ENCODE measurements around the gene PYDC1.
"Not testable (repeated sequence)": the region's sequence is repeated elsewhere in the genome, so short reads cannot be mapped to it uniquely, and the experiment has no call there.

PYDC1 gene

DNA sequence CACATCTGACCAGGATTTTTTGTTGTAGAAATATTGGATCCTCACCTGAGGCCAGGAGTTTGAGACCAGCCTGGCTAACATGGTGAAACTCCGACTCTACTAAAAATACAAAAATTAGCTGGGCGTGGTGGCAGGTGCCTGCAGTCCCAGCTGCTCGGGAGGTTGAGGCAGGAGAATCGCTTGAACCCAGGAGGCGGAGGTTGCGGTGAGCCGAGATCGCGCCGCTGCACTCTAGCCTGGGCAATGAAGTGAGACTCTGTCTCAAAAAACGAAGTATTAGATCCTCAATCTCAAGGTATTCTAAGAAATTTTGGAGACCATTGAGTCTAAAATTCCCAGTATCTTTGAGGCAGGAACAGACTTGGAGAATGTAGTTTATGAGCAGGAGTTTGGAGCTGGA, 21.1 kb downstream of the PYDC1 start:
- not testable (repeated sequence) for DNase-seq

- DNase-seq: no peak
Observed at GRCh38 chr16:31194898-31195297, 22.0 kb downstream of the PYDC1 start.

DNA sequence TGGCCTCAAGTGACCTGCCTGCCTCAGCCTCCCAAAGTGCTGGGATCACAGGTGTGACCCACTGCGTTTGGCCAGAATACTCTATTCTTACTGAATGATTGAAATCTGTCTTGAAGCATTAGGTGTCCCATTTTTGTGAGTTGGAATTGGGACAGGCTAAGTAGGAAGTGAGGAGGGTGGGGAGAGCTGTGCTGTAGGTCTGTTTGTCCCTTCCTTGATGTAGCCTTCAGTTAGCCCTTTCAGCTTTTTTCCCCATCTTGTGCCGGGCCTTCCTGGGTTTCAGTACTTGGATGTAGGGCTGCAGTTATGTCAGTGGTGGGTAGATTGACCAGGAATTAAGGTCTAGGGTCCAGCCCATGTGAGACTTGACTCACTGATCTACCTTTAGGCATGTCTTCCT, 23.1 kb downstream of the PYDC1 start:
- DNase-seq: no peak

- DNase-seq: no peak
Observed at GRCh38 chr16:31192856-31193642, 23.9 kb downstream of the PYDC1 start.

DNA sequence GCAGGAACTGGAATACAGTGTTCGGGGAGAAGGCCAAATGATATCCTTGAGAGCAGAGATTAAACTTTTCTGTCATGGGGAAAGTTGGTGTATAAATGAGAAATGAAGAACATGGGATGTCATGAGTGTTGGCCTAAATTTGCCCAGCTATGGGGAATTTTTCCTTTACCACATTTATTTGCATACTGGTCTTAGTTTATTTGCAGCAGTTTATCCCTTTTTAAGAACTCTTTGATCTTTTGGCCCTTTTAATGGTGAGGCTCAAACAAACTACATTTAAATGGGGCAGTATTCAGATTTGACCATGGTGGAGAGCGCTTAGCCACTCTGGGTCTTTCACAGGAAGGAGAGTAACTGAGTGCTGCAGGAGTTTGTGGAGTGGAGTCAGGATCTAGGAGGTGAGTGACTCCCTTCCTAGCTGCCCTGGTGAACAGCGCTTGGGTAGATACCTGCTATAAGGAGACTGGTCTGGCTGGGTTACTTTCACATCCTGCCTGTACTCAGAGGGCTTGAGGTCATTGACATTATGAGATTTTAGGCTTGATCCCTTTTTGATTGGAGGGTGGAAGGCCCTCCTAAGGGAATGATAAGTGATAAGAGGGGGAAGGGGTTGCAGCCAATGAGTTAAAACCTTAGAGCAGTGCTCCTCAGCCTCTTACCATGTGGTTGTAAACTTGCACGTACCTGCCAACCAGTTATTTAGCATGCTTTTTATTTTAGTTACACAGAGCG, 25.1 kb downstream of the PYDC1 start:
- no peak for DNase-seq

- DNase-seq: no peak
Observed at GRCh38 chr16:31190818-31191444, 26.0 kb downstream of the PYDC1 start.

GRCh38 chr16:31190061-31190460, 26.9 kb downstream of the PYDC1 start:
- no peak for DNase-seq

- no peak for DNase-seq
Observed at GRCh38 chr16:31189412-31189778, 27.5 kb downstream of the PYDC1 start.

DNA sequence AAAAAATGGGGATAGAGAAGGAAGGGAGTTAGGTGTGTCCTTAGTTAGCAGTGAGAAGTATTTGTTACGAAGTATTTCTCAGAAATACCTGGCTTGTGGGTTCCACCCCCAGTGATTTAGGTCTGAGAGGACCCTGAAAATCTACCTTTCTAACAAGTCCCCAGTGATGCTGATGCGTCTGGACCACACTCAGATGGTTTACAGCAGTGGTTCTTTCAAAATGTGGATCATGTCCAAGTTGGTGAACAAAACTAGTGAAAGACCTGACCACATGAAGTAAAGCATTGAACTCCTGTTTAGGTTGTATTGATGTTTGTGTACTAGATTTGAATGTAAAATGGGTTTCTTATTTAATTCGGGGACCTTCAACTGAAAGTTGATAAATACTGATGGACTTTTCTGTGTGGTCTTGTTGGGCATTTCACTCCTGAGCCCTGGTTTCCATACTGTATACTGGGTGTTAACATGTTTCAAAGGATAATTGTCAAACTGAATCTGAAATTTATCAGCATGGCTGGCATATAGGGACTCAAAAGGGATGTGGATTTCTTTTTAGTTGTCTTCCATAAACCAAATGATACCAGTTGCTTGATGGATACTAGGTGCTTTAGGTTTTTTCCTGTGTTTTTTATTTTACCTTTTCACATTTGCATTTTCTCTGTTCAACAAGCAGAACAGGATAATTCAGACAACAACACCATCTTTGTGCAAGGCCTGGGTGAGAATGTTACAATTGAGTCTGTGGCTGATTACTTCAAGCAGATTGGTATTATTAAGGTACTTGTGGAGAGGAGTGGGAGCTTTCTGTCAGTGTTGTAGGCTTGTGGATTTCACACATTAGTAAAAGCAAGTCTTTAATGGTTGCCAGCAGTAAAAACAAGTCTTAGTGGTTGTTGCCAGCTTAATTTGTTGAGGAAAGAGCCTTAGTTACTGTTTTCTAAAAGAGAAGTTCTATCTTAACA, 28.2 kb downstream of the PYDC1 start:
- no peak for DNase-seq

DNA sequence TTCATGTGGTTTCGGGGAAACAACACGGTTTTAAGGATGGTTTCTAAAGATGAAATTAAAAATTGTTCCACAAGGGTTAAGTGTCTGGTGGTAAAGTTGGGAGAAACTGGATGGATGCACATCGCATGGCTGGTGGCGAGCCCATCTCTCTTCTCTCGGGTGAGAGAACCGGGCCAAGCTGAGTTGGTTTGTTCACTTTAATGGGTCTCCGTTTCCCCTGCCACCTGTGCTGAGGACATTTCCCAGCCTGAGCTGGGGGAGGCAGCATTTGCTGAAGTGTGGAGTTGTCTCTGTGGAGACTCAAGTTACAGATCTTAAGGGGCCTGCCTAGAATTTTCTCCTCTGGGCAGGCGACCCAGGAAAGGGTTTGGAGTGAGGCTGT, 29.1 kb downstream of the PYDC1 start:
- DNase-seq: no peak

GRCh38 chr16:31186930-31187807, 29.8 kb downstream of the PYDC1 start:
- DNase-seq: no peak

GRCh38 chr16:31186176-31186575, 30.8 kb downstream of the PYDC1 start:
- no peak for DNase-seq

DNA sequence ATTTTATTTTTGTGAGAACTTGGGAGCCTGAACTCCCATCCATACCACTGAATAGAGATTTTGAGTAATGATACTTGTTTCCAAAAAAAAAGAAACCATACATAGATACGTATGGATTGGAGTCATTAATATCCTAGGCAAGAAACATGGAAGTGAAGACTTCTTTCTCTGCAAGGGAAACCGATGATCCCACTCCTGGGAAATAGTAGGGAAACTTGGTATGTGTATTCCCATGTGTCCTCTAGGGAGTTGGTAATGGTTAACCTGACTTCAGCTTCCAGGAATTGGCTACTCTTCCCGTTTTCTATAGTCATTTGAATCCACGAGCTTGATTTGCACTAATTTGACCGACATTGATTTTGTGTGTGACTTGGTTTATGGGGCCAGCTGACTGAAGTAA, 31.6 kb downstream of the PYDC1 start:
- no peak for DNase-seq

GRCh38 chr16:31184888-31185287, 32.0 kb downstream of the PYDC1 start:
- DNase-seq: no peak

DNA sequence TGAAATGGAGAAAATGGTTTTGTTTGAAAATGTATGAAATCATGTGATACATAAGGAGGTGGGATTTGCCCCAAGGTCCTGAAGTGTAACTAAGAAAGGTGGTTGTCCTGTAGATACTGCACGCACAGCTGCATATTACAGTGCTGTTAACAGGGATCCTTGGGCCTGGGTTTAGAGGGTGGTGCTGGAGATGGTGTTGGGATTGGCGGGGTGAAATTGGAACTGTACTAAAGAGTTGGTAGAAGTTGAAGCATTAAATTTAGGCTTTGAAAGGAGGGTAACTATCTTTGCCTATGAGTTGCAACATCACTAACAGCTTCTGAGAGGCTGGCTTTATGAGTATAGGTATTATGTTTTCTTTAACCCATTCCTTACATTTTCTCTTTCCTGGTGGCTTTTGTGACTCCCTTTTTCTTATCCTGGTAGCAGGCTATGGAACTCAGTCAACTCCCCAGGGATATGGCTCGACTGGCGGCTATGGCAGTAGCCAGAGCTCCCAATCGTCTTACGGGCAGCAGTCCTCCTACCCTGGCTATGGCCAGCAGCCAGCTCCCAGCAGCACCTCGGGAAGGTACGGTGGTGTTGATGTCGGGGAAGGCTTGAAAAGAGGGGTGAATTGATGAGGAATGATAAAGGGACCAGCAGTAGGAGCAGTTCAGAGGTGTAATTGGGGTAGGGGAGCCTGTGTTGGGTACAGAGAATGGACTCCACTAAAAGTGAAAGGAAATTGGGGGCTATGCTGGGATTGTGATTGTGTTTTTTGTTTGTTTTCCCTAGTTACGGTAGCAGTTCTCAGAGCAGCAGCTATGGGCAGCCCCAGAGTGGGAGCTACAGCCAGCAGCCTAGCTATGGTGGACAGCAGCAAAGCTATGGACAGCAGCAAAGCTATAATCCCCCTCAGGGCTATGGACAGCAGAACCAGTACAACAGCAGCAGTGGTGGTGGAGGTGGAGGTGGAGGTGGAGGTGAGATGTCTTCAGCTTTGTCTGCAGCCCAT, 33.2 kb downstream of the PYDC1 start:
- no peak for DNase-seq

- DNase-seq: no peak
Observed at GRCh38 chr16:31182391-31182790, 34.5 kb downstream of the PYDC1 start.

DNA sequence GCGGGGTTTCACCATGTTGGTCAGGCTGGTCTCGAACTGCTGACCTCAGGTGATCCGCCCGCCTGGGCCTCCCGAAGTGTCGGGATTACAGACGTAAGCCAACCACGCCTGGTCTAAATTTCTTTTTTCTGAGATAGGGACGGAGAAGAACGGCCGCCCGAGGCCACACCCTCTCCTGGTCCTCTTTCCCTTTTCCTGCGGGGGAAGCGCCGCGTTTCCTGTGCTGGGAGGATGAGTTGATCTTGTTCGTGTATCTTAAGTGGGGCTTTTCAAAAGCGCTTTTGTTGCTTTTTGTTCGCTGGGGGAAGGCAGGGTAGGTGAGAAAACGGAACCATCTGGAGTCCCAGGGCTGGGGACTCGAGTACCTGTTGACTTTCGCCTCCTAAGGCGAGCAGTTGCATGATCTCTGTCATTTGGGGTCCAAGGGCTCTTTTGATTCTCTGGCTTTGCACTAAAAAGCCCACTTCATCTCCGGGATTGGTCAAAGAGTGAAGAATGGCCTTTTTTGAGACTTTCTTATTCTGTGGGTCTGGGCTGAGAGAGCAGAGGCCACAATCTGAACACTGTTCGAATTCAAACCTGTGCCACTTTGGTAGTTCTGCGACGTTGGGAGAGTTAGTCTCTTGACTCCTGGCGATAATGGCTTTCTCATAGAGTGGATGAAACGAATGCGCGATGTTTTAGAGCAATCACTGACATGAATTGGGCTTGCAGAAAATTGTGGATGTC, 35.7 kb downstream of the PYDC1 start:
- no peak for DNase-seq

- peak; percentile 75 for DNase-seq
Observed at GRCh38 chr16:31179747-31180459, 37.0 kb downstream of the PYDC1 start, which contains the start of gene FUS. TSS of gene FUS (plus strand) at chr16:31180139. CDS start at chr16:31180215, 76 bp downstream.

DNA sequence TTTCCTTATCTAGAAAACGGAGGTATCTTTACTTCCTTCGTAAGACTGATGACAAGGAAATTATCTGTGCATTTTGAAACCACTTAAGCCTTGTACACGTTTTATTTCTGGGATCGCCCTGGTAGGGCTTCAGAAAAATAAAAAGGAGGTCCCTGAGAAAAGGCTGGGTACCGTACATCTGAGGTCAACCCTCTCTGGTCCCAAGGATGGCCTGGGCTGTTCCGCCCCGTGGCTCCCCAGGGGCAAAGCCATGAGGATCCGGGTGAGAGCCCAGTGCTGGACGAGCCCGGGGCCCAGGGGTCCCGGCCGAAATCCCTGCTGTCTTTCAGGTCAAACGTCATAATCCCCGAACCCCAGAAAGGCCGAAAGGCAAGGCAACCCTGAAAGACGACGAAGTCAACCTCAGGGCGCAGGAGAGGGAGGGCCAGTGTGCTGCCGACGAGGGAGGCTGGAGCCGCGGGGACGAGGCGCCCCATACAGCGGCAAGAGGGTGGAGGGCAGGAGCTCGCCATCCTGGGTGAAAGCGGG, 37.7 kb downstream of the PYDC1 start:
- DNase-seq: no peak
